ENCODE measurements around the gene FUT8.

FUT8 gene

GRCh38 chr14:65496178-65496993 lies 83.9 kb downstream of the FUT8 start:
- DNase-seq, result no peak

GRCh38 chr14:65499138-65499537 lies 86.6 kb downstream of the FUT8 start:
- no peak for DNase-seq

DNA sequence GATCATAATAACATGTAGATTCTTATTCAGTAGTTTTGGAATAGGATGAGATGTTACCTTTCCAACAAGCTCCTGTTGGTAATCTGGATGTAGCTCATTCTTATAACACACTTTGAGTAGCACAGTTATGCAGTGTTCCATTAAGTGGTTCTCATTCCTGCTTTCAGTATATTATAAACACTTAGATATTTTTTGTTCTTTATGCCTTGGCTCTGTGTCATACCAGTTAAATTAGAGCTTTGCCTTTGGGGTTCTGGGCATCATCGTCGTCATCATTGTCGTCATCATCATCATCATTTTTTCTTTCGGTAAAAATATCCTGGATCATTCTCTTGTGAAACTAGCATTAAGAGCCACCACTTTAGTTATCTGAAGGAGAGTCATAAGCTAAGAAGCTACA lies 87.5 kb downstream of the FUT8 start:
- DNase-seq, result no peak

DNA sequence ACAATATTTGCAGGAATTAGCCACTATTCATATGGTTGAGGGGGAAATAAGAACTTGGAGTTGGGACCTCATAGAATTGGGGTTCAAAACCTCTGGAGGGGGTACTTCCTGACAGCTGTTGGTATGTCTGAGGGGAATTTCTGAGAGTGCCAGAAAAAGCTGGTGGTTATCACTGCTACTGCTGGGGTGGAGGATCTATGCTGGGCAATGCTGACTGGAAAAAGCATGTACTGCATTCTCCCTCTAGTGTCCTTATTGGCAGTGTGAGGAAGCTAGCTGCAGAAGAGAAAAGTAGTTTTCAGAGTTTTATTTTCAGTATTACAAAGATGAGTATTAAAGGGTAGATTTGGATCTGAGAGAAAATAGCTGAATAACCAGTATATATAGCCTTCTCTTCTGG lies 88.8 kb downstream of the FUT8 start:
- DNase-seq, result no peak

DNA sequence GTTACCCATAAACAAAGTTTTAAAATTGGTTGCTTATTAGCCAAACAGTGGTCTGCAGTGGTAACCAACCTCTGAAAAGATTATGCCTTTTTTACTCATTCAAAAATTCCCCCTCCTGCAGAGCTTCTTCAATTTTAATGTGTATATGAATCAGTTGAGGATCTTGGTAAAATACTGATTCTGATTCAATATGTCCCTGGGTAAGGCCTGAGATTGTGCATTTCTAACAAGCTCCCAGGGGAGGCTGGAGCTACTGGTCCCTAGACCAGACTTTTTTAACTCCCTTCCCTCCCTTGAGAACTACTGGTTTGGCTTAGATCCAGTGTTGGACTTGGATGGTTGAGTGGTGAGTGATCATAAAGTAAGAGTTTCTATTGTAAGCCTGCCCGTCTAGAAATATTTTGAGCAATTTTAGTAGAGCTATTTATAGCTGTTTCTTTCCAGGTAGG lies 90.2 kb downstream of the FUT8 start:
- DNase-seq, result no peak

DNA sequence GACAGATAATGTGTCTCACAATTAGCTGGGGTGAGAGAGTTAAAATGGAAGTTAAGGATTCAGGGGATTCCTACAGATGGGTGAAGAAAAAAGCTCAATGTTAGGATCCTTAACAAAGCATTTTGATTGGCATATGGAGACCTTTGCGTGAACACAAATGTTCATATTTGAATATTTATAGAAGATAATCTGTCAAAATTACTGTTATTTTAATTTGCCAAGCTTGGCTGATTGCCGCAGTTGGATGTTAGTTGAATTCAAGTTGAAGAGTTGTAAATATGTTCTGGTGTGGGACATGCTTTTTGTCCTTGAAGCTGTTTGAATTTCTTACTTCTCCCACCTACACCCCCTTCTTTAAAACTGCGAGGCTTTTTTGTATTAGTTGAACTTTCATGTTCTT lies 91.2 kb downstream of the FUT8 start:
- DNase-seq, result no peak

GRCh38 chr14:65506801-65507200 lies 94.3 kb downstream of the FUT8 start:
- DNase-seq, result no peak

- no peak for DNase-seq
These were observed 97.3 kb downstream of the FUT8 start for GRCh38 chr14:65509842-65510241.

- DNase-seq, result no peak
These were observed 101.1 kb downstream of the FUT8 start for GRCh38 chr14:65513671-65514070.

DNA sequence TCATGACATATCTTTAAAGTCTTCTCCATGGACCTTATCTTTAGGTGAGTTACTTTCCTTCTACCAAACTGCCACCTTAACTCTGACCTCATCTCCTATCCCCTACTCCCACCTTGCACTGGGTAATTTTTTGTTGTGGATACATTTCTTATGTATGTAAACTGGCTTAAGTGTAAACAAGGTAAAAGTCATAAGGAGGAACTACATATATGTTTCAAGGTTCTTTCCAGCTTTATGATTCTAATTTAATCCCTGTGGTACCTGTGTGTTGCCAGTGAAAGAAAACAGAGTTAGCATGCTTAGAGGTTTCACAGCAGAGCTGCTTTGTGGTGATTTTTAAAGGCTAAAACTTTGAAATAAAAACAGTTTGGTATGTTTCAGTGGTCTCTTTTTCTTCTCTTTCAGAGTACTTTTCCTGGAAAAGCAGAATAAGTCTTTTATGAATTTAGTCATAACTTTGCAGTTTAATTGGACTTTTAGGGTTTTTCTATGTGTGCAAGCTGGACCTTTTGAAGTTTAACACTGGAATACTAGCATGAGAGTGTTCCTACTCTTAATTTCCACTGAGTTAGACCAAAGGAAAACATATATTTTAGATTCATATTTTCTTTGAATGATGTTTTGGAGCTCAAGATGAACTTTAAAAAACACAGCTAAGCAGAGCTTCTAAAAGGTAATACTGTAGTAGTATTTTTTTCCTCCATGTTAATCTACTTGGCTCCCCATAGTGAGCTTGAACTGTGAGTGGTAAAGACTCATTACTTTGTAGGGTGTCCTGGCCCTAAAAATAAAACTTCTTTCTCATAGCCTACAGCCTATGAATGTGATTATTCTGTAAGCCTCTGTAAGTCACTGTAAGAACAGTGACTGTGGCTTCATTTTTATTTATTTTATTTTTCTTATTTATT lies 105.4 kb downstream of the FUT8 start:
- DNase-seq, result no peak

DNA sequence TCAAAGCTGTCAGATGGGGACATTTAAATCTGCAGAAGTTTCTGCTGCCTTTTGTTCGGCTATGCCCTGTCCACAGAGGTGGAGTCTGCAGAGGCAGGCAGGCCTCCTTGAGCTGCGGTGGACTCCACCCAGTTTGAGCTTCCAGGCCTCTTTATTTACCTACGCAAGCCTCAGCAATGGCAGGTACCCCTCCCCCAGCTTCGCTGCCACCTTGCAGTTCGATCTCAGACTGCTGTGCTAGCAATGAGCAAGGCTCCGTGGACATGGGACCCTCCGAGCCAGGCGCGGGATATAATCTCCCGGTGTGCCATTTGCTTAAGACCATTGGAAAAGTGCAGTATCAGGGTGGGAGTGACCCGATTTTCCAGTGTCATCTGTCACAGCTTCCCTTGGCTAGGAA lies 115.5 kb downstream of the FUT8 start:
- no peak for DNase-seq

- DNase-seq, result no peak
These were observed 118.6 kb downstream of the FUT8 start for GRCh38 chr14:65531148-65531547.

GRCh38 chr14:65533736-65534404 lies 121.3 kb downstream of the FUT8 start:
- no peak for DNase-seq

GRCh38 chr14:65536781-65537423 lies 124.4 kb downstream of the FUT8 start:
- no peak for DNase-seq

- no peak for DNase-seq
These were observed 136.3 kb downstream of the FUT8 start for GRCh38 chr14:65548878-65549277.

DNA sequence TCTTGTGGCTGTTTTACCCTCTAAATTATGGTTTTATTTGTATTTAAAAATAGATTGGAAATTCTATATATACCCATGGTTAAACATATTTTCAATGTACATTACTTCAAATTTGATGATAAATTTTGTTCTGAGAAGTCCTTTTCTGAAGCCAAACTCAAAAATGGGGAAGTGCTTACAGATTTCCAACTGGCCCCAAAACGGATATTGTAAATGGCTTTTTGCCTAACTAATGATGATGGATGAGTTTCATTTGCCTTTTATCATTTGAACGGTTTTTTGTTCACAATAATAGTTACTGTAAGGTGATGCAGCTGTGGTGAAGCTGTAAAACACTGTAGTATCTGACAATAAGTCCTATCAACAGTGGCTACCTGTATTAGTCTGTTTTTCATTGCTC lies 136.9 kb downstream of the FUT8 start:
- DNase-seq, result peak; percentile 60

GRCh38 chr14:65550779-65551643 lies 138.5 kb downstream of the FUT8 start:
- DNase-seq, result peak; percentile 94

DNA sequence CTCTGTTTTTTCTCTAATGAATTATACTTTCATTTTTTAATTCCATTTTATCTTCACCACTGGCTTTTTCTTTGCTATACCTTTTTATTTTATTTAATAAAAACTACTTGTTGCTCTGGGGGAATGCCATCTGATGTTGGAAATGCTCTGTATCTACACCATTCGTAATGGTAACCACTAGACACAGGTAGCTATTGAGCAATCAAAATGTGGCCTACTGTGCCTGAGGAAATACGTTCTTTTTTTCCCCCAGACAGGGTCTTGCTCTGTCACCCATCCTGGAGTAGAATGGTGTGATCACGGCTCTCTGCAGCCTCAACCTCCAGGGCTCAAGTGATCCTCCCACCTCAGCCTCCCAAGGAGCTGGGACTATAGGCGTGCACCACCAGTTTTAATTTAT lies 140.2 kb downstream of the FUT8 start:
- DNase-seq, result no peak

DNA sequence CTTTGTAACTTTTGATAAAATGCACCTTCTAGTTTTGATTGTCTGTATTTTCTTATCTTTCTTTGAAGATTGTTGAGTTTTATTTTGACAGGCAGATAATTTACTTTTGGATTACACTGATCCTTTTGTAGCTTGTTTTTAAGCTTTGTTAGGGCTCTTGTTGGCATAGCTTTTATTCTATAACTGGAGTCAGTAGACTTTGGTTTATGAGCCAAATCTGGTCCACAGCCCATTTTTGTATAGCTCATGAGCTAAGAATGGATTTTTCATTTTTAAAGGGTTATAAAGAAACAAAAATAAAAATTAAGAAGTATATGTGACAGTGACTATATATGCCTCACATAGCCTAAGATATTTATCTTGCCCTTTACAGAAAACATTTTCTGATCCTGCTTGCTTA lies 142.3 kb downstream of the FUT8 start:
- DNase-seq, result no peak

- DNase-seq, result no peak
These were observed 142.8 kb downstream of the FUT8 start for GRCh38 chr14:65555358-65555757.

- no peak for DNase-seq
These were observed 145.8 kb downstream of the FUT8 start for GRCh38 chr14:65558363-65558762.
